ENCODE data around the gene FRG2C.
"Not testable (repeated sequence)": the region's sequence is repeated elsewhere in the genome, so short reads cannot be mapped to it uniquely, and the experiment has no call there.

DNA sequence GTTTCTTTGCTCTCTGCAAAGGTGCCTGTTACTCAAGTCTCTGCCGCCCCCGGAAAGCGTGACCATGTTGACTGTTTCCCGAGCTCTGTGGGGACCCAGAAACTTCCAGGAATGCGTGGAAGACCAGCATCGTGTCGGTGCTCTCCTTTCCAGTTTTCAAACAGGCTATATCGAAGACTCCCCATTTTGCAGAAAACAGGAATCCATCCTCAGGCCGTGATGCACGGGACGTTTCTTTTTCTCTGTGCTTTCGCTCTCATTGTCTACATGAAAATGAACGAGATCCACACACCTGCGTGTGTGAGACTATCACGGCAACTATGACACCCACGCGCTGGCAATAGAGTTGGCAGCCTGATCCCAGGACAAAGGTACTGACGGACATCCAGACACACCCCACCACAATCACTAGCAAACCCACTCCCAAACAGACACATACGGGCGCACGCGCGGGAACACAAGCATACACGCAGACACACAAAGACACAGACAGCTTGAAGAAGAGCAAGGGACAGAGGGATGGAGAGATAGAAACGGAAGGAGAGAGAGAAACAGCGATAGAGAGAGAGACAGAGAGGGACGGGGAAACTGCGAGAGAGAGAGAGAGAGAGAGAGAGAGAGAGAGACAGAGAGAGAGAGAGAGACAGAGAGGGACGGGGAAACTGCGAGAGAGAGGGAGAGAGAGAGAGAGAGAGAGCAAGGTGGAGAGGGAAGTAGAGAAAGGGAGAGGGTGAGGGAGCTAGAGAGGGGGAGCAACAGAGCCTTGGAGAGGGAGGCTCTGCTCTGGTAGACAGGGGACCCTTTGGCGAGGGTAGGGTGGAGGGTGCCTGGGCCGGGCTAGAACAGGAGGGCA lies 7.4 kb downstream of the FRG2C start:
- TF ChIP-seq, protein P1, sequence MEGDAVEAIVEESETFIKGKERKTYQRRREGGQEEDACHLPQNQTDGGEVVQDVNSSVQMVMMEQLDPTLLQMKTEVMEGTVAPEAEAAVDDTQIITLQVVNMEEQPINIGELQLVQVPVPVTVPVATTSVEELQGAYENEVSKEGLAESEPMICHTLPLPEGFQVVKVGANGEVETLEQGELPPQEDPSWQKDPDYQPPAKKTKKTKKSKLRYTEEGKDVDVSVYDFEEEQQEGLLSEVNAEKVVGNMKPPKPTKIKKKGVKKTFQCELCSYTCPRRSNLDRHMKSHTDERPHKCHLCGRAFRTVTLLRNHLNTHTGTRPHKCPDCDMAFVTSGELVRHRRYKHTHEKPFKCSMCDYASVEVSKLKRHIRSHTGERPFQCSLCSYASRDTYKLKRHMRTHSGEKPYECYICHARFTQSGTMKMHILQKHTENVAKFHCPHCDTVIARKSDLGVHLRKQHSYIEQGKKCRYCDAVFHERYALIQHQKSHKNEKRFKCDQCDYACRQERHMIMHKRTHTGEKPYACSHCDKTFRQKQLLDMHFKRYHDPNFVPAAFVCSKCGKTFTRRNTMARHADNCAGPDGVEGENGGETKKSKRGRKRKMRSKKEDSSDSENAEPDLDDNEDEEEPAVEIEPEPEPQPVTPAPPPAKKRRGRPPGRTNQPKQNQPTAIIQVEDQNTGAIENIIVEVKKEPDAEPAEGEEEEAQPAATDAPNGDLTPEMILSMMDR (IDR thresholded peaks at IDR 0.05): not testable (repeated sequence)
- TF ChIP-seq POLR2A (IDR thresholded peaks at IDR 0.05; ENCODE audit: low read depth); POLR2AphosphoS5 (IDR thresholded peaks at IDR 0.05); EP300 (IDR thresholded peaks at IDR 0.05): not testable (repeated sequence)
